T47D (cell line): ENCODE measurements around the gene BAIAP3.
A peak's percentile ranks its signal among the peaks of the same experiment; 100 is the strongest.

Source experiments
- DNase-seq, 2 experiments: peaks; one replicate each; pipeline versions ENCODE4 v3.0.0 to v3.0.0-alpha.2; 2011 to 2012; ENCODE audit warnings: low read depth in 1 of 2, low spot score in 1 of 2
- JUND ChIP-seq: IDR thresholded peaks from 2 replicates; pipeline ENCODE4 v1.6.1; 2012; ENCODE audit warnings: low read depth
- in situ Hi-C: cut with HindIII; loops from 2 replicates; pipeline ENCODE4 v1.10.0; 2016; ENCODE audit warnings: low sequenced_read_pairs, low pct_unique_long_range_greater_than_20kb

The BAIAP3 gene, protein sequence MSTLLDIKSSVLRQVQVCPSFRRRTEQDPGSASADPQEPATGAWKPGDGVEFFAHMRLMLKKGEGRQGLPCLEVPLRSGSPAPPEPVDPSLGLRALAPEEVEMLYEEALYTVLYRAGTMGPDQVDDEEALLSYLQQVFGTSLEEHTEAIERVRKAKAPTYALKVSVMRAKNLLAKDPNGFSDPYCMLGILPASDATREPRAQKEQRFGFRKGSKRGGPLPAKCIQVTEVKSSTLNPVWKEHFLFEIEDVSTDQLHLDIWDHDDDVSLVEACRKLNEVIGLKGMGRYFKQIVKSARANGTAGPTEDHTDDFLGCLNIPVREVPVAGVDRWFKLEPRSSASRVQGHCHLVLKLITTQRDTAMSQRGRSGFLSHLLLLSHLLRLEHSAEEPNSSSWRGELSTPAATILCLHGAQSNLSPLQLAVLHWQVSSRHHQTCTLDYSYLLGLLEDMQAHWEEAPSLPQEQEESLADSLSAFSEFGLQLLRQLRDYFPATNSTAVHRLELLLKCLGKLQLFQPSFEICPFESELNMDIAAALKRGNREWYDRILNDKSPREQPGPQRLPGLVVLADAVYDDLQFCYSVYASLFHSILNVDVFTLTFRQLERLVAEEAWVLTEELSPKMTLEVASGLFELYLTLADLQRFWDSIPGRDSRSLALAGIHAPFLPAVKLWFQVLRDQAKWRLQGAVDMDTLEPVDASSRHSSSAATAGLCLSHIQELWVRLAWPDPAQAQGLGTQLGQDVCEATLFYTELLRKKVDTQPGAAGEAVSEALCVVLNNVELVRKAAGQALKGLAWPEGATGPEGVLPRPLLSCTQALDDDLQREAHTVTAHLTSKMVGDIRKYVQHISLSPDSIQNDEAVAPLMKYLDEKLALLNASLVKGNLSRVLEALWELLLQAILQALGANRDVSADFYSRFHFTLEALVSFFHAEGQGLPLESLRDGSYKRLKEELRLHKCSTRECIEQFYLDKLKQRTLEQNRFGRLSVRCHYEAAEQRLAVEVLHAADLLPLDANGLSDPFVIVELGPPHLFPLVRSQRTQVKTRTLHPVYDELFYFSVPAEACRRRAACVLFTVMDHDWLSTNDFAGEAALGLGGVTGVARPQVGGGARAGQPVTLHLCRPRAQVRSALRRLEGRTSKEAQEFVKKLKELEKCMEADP

GRCh38 chr16:1333149-1333812 lies at the start of gene BAIAP3:
Gene BAIAP3, plus strand, starts transcription at chr16:1333645. Its CDS starts 4,905 bp downstream, at chr16:1338550.
- no peak for TF ChIP-seq JUND
- in situ Hi-C loops, result no loop called here

GRCh38 chr16:1283996-1284616 lies 49.3 kb upstream of the BAIAP3 start:
- no peak for TF ChIP-seq JUND
- no peak for DNase-seq
- in situ Hi-C loops, result no loop called here

More at GRCh38 chr16:1333149-1333812, at the start of gene BAIAP3:
- DNase-seq, result peak; percentile 66 to 67

- in situ Hi-C loops, result no loop called here
- no peak for DNase-seq
- TF ChIP-seq JUND, result no peak
Measured at GRCh38 chr16:1285669-1286512, 47.6 kb upstream of the BAIAP3 start.

- no peak for TF ChIP-seq JUND
- DNase-seq, result no peak
- in situ Hi-C loops, result no loop called here
Measured at GRCh38 chr16:1286513-1287094, 46.8 kb upstream of the BAIAP3 start.

DNA sequence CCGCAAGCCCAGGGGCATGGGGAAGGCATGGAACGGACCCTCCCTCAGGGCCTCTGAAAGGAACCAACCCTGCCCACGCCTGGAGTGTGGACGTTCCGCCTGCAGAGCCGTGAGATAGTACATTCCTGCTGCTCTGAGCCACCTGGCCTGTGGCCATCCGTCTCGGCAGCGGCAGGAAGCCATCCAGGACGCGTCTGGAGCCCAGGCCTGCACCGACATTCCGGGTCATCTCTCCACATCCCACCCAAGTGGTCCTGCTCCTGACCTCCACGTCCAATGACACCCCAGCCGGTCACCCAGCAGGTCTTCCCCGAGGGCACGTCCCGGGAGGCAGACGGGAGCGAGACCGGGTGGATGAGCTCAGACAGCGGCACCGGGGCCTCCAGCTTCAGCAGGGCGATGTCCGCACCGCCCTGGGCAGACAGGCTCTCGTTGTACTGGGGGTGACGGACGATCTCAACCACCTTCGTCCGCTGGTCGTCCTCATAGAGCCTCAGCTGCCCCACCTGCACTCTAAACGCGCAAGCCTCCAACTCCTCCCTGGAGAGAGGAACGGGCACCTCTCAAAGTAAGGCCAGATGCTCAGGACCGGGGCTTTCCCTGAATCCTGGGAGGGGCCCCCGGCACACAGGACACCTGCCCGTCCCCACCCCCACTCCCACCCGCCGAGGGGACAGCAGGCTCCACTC lies 45.3 kb upstream of the BAIAP3 start:
- in situ Hi-C loops, result no loop called here
- DNase-seq, result peak; percentile 17 to 51
- TF ChIP-seq JUND, result no peak

DNA sequence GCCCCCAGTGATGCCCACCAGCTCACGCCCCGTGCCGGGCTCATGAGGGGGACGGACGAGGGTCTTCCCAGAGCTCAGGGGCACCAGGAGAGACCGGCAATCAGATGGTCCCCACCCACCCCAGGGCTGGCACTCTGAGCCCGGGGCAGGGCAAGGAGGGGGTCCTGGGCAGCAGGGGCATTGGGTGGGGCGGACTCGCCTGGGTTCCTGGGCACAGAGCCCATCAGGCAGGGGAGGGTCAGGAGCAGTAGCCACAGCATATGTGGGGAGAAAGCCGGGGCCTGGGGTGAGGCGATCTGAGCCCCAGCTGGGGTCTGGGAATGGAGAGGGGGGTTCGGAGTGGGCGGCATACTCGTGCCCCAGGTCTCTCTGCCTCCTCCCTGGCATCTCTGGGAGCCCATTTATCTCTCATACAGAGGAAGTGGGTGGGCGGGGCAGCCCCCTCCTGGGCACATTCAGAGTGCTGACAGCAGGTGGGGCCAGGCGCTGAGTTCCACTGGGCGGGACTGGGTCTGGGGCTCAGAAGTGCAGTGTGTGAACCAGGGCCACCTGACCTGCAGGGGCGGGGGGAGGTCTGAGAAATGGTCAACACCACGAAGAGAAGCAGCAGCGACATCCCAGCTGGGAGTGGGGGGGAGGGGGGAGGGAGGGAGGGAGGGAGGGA lies 44.5 kb upstream of the BAIAP3 start:
- no peak for TF ChIP-seq JUND
- DNase-seq, result no peak
- in situ Hi-C loops, result no loop called here

- no peak for TF ChIP-seq JUND
- in situ Hi-C loops, result no loop called here
- no peak for DNase-seq
Measured at GRCh38 chr16:1289477-1289866, 44.0 kb upstream of the BAIAP3 start.

- no peak for TF ChIP-seq JUND
- in situ Hi-C loops, result no loop called here
- DNase-seq, result no peak
Measured at GRCh38 chr16:1290063-1290501, 43.4 kb upstream of the BAIAP3 start.

- TF ChIP-seq JUND, result no peak
- DNase-seq, result no peak
- in situ Hi-C loops, result no loop called here
Measured at GRCh38 chr16:1290860-1291575, 42.4 kb upstream of the BAIAP3 start.
